Dermis blood vessel endothelial cell (primary cell): Measurements from ENCODE around the gene DISP3. TPM values are rescaled to one million over a fixed set of nuclear protein-coding genes. Genes with fewer than 3 reads are reported as not detected.

Experiments
- DNase-seq: peaks from one replicate; pipeline ENCODE4 v3.0.0; 2010
- total RNA-seq: library from RNA; depleted of rRNA; stranded (reverse); fragments of >200 nt; gene quantifications from 2 replicates; pipeline ENCODE4 v1.2.3, GENCODE V29; 2014

Gene DISP3
- total RNA-seq, 1 donor from 2014 or later: not detected

DNA sequence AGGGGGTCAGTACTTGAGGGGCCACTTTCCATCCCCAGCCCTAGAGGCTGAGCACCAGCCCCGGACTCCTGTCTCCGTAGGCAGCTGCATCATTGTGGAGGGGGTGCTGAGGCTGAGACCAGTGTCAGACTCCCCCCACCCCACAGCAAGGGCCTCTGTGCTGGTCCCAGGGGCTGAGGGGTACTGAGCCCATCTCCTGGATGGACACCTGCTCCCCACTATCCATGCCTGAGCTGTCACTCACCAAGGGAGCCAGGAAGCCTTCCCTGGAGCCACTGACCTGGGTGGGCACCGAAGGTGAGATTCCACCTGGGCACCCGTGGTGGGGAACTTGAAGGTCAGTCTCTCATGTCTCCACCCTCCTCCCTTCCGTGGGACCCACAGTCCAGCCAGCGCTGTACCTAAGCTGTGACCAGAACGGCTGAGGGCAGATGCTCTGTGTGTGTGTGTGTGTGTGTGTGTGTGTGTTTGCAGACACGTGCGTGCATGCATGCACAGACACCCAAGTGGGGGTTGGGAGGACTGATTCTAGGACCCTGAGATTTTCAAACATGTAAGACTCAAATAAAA is 9.3 kb downstream of the DISP3 start:
- DNase-seq: no peak

DNA sequence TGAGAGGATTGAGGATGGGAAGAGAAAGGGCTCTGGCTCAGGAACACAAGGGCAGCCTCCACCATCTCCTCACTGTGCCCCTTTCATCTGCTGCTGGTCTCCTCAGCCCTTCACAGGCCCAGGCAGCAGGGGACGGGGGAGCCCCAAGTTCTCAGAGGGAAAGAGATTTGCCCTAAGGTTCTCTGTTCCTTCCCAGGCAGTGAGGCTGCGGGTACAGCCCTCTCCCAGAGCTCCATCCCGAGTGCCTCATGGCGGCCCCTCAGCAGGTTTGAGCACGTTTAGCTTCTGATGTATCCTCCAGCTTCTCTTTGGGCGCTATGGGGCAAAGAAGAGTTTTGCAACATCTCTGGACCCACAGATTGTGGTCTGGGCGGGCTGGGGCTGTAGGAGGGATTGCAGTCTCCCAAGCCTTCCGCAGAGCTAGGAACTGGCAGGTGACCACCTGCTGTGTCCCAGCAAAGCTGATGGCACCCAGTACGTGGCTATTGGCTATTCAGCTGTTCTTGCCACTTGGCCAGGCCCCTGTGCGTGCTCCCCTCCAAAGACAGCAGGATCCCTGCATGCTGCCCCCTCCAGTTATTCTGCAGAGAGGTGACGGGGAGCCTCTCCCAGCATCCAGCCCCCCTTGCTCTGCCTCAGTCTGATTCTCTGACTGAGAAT is 10.1 kb downstream of the DISP3 start:
- DNase-seq: no peak

DNA sequence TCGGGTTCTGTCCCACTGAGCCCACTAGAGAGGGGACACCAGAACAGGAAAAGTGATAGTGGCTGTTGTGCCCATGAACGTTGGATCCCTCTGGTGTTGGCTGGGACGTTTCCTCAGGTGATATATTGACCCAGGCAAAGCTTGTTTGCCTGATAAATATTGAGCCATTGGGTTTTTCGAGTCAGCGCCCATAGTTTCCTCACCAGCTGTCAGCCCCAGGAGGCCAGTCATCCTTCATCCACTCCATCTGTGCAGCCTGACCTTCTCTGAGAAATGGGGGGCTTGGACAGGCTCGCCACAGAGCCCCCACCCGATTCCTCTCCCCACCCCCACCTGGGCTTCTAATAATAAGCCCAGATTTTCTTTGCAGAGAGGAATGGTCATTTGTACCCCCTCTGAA is 13.3 kb downstream of the DISP3 start:
- no peak for DNase-seq

DNA sequence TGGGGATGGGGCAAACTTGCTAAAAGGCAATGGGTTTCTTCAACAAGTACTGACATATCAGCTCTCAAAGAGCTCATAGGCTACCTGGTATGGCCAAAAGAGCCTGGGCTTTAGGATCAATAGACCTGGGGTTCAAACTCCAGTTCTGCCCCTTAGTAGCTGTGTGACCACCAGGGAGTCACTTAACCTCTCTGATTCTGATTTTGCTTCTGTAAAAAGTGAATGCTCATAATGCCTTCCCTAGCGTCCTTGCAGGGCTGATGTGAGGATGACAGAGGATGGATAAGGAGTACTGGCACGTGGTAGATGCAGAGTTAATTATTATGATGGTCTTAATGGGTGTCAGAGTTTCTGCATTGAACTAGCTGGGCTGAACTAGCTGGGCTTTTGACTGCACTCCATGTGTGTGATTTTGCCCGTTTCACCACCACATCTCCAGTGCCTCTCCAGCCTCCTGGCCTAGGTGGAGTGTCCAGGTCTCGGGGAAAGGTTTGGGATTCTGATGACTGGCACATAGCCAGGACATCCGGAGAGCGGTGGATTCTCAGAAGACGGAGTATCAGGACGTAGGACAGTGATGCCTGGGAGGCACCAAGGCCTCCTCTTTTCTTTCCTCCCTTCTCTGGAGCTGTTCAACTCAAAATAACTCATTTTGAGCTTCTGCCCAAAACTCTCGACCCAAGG is 15.2 kb downstream of the DISP3 start:
- DNase-seq: no peak

DNA sequence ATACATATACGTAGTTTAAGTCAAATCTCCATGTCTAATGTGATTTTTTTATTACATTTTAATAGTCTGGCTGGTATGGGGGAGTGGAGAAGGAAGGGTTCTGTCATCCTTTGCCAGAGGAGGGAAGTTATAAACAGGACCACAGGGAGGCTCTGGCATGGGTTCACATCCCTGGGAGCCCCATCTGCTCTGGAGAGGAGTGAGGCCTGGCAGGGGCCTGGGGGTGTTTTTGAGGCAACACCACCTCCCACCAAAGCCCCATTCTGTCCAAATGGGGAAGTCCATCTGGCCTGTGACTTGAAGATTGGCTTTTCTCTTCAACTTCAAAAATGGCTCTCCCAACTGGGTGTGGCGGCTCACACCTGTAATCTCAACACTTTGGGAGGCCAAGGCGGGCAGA is 15.8 kb downstream of the DISP3 start:
- DNase-seq: no peak

DNA sequence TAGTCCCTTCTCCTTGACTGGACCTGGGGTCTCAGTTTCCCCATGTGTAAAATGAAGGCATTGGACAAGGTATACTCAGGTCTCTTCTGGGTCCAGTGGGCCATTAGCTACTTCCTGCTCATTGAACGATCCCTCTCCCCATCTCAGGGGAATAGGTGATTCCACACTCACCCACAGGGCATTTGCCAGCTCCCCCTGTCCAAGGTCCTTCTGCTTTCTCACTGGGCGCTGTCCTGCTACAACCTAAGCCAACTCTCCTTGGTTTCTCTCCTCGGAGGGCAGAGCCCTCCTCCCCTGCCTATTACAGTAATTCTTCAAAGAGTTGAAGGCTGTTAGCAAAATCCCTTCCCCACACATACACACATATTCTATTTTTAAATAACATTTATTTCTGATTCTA is 16.6 kb downstream of the DISP3 start:
- DNase-seq: no peak

DNA sequence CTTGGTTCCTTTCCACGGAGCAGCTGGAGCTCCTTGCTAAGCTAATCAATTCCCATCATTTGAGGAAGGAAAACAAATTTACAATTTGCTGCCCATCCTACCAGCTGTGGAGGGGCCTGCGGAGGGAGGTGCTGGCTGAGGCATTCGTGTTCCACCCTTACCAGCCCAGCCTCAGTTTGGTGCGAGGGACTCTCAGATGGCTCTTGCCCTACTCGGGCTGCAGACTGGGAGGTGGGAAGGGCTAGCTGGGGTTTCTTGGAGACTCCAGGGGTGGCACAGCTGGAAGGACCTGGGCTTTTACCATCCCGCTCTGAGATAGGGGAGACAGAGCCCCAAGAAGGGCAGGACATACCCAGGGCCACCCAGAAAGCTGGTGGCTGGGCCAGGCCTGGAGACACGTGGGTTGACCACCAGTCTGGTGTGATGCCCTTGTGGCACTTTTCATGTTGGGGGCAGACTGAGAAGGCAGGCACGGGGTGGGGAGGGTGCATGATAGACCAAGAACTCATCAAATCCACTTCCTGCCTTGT is 17.7 kb downstream of the DISP3 start:
- no peak for DNase-seq

DNA sequence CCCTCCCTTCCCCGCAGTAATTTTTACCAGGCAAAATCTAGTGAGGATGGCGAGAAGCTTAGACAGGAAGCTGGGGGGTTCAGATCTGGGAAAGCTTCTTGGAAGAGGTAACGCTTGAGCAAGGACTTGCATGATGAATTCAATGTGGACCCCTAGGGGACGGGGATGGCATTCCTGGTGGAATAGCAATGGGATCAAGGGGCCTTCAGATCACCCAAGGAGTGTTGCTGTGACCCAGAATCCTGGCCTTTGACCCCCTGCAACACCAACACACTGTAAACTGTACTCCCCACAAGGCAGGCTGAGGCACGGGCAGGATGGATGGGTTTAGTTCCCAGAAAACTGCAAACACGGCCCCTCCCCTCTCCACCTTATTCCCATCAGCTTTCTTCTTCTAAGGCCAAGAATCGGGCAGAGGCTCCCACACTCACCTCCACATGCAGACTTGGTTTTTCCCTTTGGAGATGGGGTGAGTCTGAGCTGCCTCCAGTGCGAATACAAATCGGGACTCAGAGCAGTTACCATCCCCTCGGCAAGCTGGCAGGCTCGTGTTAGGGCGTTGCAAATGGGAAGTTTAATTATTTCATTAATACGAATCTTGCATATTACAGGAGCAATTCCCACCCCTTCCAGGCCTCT is 20.1 kb downstream of the DISP3 start:
- DNase-seq: no peak

DNA sequence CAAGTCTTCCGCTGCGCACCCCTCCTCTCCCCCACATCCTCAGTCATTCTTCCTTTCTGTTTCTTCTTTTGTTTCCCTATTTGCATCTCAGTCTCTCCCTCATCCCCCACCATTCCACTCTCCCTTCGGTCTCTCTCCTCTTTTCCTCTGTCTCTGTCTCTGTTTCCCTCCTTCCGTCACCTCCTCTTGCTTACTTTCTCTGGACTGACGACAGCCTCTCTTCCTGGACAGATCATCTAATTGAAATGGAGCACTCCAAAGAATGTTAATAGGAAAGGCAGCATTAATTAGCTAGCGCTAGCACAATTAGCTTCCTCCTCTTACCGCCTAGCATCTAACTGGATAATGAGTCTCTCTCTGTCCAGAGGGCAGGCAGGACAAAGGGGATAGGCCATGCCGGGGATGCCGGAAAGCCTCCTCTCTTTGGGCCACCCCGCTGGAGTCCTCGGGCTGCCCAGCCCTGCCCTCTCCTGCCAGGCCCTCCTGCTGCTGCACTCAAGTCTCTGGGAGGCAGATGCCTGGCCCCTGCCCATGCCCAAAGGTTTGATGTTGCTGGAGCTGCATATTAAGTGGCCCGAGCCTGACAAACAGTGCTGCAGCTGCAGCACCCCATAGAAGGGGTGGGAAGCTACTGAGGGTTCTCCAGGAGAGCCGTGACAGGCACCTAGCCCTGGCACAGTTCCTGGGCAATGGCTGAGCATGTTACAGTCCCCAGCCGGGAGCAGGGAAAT is 20.8 kb downstream of the DISP3 start:
- DNase-seq: no peak

DNA sequence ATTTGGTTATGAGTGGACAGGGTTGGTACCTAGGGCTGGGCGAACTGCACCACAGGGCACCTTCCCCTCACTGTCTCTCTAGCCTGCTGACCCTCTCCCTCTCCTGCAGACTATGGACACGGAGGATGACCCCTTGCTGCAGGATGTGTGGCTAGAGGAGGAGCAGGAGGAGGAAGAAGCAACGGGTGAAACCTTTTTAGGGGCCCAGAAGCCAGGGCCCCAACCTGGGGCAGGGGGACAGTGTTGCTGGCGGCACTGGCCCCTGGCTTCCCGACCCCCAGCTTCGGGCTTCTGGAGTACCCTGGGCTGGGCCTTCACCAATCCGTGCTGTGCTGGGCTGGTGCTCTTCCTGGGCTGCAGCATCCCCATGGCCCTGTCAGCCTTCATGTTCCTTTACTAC is 21.9 kb downstream of the DISP3 start:
- DNase-seq: no peak

DNA sequence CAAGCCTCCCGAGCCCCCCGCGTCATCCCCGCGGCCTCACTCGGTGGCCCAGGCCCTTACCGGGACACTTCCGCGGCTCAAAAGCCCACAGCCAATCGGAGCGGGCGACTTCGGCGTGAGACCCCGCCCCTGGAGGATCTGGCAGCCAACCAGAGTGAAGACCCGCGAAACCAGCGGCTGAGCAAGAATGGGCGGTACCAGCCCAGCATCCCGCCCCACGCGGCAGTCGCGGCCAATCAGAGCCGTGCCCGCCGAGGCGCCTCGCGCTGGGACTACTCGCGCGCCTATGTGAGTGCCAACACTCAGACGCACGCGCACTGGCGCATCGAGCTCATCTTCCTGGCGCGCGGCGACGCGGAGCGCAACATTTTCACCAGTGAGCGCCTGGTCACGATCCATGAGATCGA is 22.5 kb downstream of the DISP3 start:
- DNase-seq: no peak

DNA sequence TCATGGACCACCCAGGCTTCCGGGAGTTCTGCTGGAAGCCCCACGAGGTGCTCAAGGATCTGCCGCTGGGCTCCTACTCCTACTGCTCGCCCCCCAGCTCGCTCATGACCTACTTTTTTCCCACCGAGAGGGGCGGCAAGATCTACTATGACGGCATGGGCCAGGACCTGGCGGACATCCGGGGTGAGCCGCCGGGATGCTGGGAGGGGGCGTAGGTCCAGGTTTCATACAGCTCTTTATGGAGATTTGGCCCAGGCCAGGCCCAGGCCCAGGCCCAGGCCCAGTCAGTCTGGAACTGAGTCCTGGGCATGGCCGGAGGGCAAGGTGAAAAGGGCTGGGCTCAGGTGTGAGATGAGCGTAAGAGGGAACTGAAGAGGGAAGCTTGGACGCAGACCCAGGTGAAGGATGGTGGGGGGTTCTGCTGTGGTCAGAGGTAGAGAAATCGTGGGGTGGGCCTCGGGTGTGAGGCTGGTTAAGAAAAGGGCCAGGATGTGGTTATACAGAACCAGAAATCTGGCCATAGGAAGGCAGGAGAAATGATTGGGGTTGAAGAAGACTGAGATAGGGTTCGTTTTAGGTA is 23.0 kb downstream of the DISP3 start:
- DNase-seq: no peak

DNA sequence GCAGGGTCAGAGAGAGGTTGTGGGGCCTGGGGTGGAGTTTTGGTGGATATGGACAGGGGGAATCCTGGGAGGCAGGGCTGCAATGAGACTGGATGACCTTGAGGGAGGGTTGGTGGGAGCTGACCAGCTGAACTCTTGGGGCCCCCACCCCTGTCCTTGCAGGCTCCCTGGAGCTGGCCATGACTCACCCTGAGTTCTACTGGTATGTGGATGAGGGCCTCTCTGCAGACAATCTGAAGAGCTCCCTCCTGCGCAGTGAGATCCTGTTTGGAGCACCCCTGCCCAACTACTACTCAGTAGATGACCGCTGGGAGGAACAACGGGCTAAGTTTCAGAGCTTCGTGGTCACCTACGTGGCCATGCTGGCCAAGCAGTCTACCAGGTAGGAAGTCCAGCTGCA is 23.6 kb downstream of the DISP3 start:
- no peak for DNase-seq

DNA sequence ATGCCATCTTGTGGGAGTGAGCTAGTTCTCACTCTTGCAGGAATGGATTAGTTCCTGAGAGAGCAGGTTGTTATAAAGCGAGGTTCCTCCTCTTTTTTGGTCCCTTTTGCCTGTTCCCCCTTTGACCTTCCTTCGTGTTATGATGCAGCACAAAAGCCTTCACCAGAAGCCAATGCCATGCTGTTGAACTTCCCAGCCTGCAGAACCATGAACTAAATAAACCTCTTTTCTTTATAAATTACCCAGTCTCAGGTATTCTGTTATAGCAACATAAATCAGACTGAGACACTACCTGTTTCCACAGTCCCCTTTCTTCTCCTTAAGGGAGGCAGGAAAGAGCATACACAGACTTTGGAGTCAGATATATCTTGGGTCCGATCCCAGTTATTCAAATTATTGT is 25.6 kb downstream of the DISP3 start:
- DNase-seq: no peak

DNA sequence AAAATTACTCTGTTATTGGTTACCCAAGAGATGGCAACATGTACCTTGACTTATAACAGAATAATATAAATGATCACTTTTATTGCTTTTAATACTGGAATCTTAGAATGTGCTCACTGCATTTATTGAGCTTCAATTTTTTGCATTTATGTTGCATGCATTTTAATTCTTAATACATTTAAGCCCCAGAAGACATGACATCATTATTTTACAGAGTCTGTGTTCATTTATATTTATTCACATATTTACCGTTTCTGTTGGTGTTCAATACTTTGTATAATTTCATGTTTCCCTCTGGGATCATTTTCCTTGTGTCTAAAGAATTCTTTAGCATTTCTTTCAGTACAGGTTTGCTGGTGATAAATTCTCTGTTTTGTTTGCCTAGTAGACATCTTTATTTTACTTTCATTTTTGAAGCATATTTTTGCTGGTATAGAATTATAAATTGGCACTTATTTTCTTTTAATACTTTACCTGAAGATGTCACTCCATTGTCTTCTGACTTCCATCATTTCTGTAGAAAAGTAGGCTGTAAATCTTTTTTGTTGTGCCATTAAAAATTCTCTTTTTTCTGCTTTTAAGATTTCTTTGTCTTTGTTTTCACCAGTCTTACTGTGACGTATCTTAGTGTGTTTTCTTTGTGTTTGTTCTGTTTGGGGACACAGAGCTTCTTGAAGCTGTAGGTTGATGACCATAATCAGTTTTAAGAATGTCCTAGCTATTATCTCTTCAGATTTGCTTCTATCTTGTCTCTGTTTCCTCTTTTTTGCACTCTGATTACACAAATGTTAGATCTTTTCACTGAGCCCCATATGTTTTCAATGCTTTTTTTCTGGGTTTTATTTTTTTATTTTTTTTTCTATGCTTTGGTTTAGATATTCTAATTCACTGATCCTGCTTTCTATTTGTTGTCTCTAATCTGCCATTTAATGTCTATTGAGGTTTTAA is 26.9 kb downstream of the DISP3 start:
- DNase-seq: no peak

DNA sequence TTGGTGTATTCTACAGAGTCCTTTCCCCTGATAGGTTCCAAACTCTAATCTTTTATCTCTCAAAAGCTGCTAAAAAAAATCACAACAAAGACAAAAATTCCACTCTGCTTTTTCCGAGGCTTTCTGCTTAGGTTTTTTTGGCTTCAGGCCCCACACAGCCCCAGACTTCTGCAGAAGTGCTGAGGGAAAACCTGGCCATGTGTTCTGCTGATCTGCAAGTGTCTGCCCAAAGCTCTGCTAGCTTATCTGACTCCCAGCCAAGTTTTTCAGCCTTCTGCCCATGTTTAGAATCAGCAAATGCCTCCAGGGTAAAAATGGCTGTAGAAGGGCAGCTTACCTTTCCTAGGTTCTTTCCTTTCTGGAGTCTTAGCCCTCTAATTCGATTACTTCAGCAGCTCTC is 28.4 kb downstream of the DISP3 start:
- no peak for DNase-seq

DNA sequence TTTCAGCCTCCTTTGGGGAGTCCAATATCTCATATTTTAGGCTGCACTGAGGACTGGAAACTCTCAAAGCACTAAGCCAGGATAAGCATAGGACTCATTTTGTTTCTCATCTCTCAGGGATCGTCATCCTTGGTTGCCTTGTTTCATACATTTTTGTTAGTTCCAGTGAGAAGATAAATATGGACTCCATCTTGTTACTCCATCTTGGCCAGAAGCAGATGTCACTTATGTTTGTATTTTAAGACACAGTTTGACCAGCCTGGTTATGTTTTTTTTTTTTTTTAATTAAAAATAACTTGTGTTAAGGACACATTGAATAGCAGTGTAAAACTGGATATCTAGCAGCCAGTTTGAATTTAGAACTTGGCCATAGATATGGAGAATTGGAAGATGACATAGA is 34.7 kb downstream of the DISP3 start:
- DNase-seq: no peak

DNA sequence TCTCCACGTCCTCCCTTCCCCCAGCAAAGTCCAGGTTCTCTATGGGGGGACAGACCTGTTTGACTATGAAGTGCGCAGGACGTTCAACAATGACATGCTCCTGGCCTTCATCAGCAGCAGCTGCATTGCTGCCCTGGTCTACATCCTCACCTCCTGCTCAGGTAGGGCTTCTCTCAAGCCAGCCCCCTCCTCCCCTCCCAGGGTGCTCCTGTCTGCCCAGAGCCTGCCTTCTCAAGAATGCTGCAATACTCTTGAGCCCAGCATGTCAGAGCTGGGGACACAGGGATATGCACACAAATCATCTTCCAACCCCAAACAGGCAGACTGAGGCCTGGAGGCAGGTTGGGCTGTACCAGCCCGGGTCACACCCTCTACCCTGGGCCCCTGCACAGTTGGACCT is 35.4 kb downstream of the DISP3 start:
- DNase-seq: no peak

DNA sequence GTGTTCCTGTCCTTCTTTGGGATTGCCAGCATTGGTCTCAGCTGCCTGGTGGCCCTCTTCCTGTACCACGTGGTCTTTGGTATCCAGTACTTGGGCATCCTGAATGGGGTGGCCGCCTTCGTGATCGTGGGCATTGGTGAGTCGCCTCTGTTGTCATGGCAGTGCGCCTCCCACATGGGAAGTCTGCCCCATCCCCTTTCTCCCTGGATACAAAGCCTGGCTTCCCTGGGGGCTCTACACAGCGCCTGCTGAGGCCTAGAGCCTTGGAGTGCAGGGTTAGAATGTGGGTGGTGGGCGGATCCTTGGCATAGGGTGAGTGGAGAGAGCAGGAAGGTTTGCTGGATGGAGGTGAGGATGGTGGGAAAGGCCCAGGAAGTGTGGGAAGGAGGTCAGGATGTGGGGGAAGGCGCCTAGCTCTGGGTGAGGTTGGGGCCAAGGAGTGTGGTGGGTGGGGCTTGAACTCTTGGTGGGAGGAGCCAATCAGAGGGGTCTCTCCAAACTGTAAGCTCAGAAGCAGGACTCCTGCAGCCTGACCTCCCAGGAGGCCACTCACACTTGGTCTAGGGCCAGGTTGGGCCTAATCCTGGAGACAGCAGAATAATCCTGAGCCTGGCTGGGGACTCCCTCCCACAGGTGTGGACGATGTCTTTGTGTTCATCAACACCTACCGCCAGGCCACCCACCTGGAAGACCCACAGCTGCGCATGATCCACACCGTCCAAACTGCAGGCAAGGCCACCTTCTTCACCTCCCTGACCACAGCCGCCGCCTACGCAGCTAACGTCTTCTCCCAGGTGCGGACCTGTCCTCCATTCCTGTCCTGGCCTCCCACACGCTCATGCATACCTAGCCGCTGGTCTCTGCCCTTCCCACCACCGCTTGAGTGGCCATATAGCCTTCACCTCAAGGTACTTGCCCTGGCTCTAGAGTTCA is 36.7 kb downstream of the DISP3 start:
- DNase-seq: no peak

DNA sequence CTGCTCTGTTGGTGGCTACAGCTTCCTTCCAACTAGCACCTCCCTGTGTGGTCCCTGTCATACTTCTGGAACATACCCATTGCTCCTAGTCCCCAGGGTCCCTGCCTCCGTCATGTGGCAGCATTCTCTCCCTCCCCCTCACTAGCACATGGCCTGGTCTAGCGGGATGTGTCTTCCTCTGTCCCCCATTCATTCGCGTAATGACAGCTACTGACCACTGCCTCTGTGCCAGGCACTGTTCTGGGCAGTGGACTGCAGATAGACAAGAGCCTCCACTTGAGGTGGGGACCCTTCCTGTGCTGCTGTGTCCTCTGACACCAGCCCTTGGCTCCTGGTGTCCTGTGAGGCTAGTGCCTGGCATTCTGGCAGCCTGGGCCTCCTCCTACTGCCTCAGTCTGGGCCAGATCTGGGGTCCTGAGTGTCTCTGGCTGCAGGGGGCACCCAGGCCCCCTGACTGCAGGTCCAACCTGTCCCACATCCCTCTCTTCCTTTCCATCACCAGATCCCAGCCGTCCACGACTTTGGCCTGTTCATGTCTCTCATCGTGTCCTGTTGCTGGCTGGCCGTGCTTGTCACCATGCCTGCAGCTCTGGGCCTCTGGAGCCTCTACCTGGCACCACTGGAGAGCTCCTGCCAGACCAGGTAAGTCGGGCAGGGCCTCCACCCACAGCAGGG is 38.1 kb downstream of the DISP3 start:
- DNase-seq: no peak
